Liver (tissue), 9 donors: Measurements from ENCODE around the gene NOL4L. TPM values are rescaled to one million over a fixed set of nuclear protein-coding genes. Genes with fewer than 3 reads are reported as not detected.

ENCODE experiments used
- DNase-seq: peaks from one replicate; pipeline ENCODE4 v3.0.0-alpha.2; 2017; ENCODE audit warnings: low spot score
- H3K27ac ChIP-seq, 2 donors: one replicate each; pipeline ENCODE4 v1.7.0; 2013; ENCODE audit warnings: inconsistent platforms in 2 of 2, low read length in 2 of 2, control low read depth in 1 of 2, low read depth in 1 of 2, mild to moderate bottlenecking in 1 of 2
- H3K27me3 ChIP-seq, 4 donors: one replicate each; pipeline versions ENCODE4 v1.6.1 to v1.7.0; 2013; ENCODE audit warnings: low read length in 3 of 4, inconsistent platforms in 1 of 4, mild to moderate bottlenecking in 1 of 4, moderate library complexity in 1 of 4; ENCODE audit not compliant: control insufficient read depth in 4 of 4, insufficient read depth in 4 of 4
- H3K36me3 ChIP-seq, 4 donors: one replicate each; pipeline versions ENCODE4 v1.6.1 to v1.7.0; 2013; ENCODE audit warnings: low read length in 3 of 4, mild to moderate bottlenecking in 3 of 4, low read depth in 1 of 4, moderate library complexity in 1 of 4; ENCODE audit not compliant: control insufficient read depth in 4 of 4, insufficient read depth in 3 of 4
- H3K4me1 ChIP-seq, 4 donors: one replicate each; pipeline versions ENCODE4 v1.6.1 to v1.7.0; 2013; ENCODE audit warnings: low read length in 3 of 4, mild to moderate bottlenecking in 3 of 4, moderate library complexity in 1 of 4; ENCODE audit not compliant: control insufficient read depth in 4 of 4, insufficient read depth in 4 of 4
- H3K4me3 ChIP-seq, 3 donors: one replicate each; pipeline versions ENCODE4 v1.6.1 to v1.7.0; 2013; ENCODE audit warnings: low read length in 3 of 3, control low read depth in 1 of 3, low read depth in 1 of 3, mild to moderate bottlenecking in 1 of 3
- H3K9ac ChIP-seq, 2 donors: one replicate each; pipeline ENCODE4 v1.7.0; 2013; ENCODE audit warnings: low read length in 2 of 2, mild to moderate bottlenecking in 2 of 2, moderate library complexity in 2 of 2, control low read depth in 1 of 2, low read depth in 1 of 2
- H3K9me3 ChIP-seq, 4 donors: one replicate each; pipeline versions ENCODE4 v1.6.1 to v1.7.0; 2013; ENCODE audit warnings: low read length in 3 of 4; ENCODE audit not compliant: control insufficient read depth in 4 of 4
- EGR1 ChIP-seq, 2 donors: IDR thresholded peaks; 2 replicates each; pipeline ENCODE4 v1.6.1; 2016 to 2018; ENCODE audit warnings: antibody characterized with exemption in 2 of 2, low read depth in 2 of 2
- FOXA1 ChIP-seq: IDR thresholded peaks from 2 replicates; pipeline ENCODE4 v1.6.1; 2016; ENCODE audit warnings: antibody characterized with exemption
- FOXA2 ChIP-seq: IDR thresholded peaks from 2 replicates; pipeline ENCODE4 v1.6.1; 2016; ENCODE audit warnings: antibody characterized with exemption
- GABPA ChIP-seq, 2 donors: IDR thresholded peaks in 1 of 2; conservative IDR thresholded peaks in 1 of 2; 2 replicates each; pipeline ENCODE4 v1.6.1; 2016; ENCODE audit warnings: antibody characterized with exemption in 2 of 2, mild to moderate bottlenecking in 1 of 2, moderate library complexity in 1 of 2
- HNF4A ChIP-seq, 2 donors: conservative IDR thresholded peaks; 2 replicates each; pipeline ENCODE4 v1.6.1; 2016; ENCODE audit warnings: antibody characterized with exemption in 2 of 2, mild to moderate bottlenecking in 2 of 2
- HNF4G ChIP-seq: IDR thresholded peaks from 2 replicates; pipeline ENCODE4 v1.6.1; 2016; ENCODE audit warnings: antibody characterized with exemption
- JUND ChIP-seq, 2 donors: IDR thresholded peaks; 2 replicates each; pipeline ENCODE4 v1.6.1; 2016; ENCODE audit warnings: antibody characterized with exemption in 2 of 2
- NR2F2 ChIP-seq: IDR thresholded peaks from 2 replicates; pipeline ENCODE4 v1.6.1; 2016; ENCODE audit warnings: antibody characterized with exemption
- RAD21 ChIP-seq, 2 donors: IDR thresholded peaks; 2 replicates each; pipeline ENCODE4 v1.6.1; 2016; ENCODE audit warnings: antibody characterized with exemption in 2 of 2, mild to moderate bottlenecking in 2 of 2
- RXRA ChIP-seq, 2 donors: IDR thresholded peaks; 2 replicates each; pipeline ENCODE4 v1.6.1; 2017 to 2018; ENCODE audit warnings: antibody characterized with exemption in 2 of 2, mild to moderate bottlenecking in 1 of 2
- SP1 ChIP-seq: IDR thresholded peaks from 2 replicates; pipeline ENCODE4 v1.6.1; 2018; ENCODE audit warnings: antibody characterized with exemption, mild to moderate bottlenecking
- TAF1 ChIP-seq: conservative IDR thresholded peaks from 2 replicates; pipeline ENCODE4 v1.6.1; 2016; ENCODE audit warnings: antibody characterized with exemption, mild to moderate bottlenecking
- YY1 ChIP-seq: IDR thresholded peaks from 2 replicates; pipeline ENCODE4 v1.6.1; 2016; ENCODE audit warnings: antibody characterized with exemption, mild to moderate bottlenecking
- WGBS: extraction: QIAGEN DNeasy Blood & Tissue Kit; methylation state at CpG from one replicate; pipeline ENCODE4 v1.1.7; 2013; 5-methylcytosine and 5-hydroxymethylcytosine counted together
- polyA plus RNA-seq, 2 donors: library from polyadenylated mRNA; stranded (reverse) in 1 of 2; unstranded in 1 of 2; fragments of 200-250 nt in 1 of 2; fragments of >200 nt in 1 of 2; fragmentation: Nextera tagmentation in 1 of 2; extraction: Ambion mirVana in 1 of 2; gene quantifications; one replicate each; pipeline versions ENCODE4 v1.2.1 to v1.2.3, GENCODE V29; 2013 to 2015
- total RNA-seq, 2 donors: library from RNA; depleted of rRNA; stranded (reverse); fragments of >200 nt; gene quantifications; one replicate each; pipeline ENCODE4 v1.2.3, GENCODE V29; 2014
- TF ChIP-seq, protein P1 (sequence below): IDR thresholded peaks from 2 replicates; pipeline ENCODE4 v1.6.1; 2016; ENCODE audit warnings: antibody characterized with exemption, mild to moderate bottlenecking
- TF ChIP-seq, protein P2 (sequence below): IDR thresholded peaks from 2 replicates; pipeline ENCODE4 v1.6.1; 2016; ENCODE audit warnings: antibody characterized with exemption
- TF ChIP-seq, protein P3 (sequence below): IDR thresholded peaks from 2 replicates; pipeline ENCODE4 v1.6.1; 2016; ENCODE audit warnings: antibody characterized with exemption
- TF ChIP-seq, protein P4 (sequence below): fragments of 150-350 bp; IDR thresholded peaks from 2 replicates; pipeline ENCODE4 v1.5.1; 2017; ENCODE audit warnings: improper control_type of control experiment, low read depth, low read length; ENCODE audit not compliant: missing input control
- TF ChIP-seq, protein P5 (sequence below): IDR thresholded peaks from 2 replicates; pipeline ENCODE4 v1.6.1; 2016; ENCODE audit warnings: antibody characterized with exemption
- donor health status: healthy.
- donor health status: healthy.
- donor health status: healthy.
- donor health status: healthy.
- donor health status: healthy.

The NOL4L gene
- total and polyA plus RNA-seq, 4 donors: 2.2 to 6.8 (median 4.3) TPM

DNA sequence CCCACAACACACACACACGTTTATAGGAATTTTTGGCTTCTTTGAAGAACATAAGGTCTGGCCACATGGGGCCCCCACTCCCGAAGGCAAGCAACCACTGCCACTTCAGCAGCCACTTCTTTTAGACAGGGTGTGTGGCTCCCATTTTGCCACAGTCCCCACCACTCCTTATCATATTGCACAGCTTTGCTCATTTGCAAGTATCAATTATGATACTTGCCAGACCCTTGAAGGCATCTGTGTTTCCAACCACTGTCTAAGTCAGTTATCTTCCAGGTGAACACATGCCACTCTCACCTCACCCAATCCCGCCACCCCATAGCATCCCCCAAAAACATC lies 73.1 kb downstream of the NOL4L start:
- H3K9me3 ChIP-seq: no peaks in the 10 kb centered on the region
- TF ChIP-seq, protein P1, sequence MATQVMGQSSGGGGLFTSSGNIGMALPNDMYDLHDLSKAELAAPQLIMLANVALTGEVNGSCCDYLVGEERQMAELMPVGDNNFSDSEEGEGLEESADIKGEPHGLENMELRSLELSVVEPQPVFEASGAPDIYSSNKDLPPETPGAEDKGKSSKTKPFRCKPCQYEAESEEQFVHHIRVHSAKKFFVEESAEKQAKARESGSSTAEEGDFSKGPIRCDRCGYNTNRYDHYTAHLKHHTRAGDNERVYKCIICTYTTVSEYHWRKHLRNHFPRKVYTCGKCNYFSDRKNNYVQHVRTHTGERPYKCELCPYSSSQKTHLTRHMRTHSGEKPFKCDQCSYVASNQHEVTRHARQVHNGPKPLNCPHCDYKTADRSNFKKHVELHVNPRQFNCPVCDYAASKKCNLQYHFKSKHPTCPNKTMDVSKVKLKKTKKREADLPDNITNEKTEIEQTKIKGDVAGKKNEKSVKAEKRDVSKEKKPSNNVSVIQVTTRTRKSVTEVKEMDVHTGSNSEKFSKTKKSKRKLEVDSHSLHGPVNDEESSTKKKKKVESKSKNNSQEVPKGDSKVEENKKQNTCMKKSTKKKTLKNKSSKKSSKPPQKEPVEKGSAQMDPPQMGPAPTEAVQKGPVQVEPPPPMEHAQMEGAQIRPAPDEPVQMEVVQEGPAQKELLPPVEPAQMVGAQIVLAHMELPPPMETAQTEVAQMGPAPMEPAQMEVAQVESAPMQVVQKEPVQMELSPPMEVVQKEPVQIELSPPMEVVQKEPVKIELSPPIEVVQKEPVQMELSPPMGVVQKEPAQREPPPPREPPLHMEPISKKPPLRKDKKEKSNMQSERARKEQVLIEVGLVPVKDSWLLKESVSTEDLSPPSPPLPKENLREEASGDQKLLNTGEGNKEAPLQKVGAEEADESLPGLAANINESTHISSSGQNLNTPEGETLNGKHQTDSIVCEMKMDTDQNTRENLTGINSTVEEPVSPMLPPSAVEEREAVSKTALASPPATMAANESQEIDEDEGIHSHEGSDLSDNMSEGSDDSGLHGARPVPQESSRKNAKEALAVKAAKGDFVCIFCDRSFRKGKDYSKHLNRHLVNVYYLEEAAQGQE: no peak
- no peak for TF ChIP-seq TAF1
- TF ChIP-seq GABPA (IDR thresholded peaks at IDR 0.05 in 1 of 2, conservative IDR thresholded peaks at IDR 0.05 in 1 of 2): no peak
- TF ChIP-seq, protein P2, sequence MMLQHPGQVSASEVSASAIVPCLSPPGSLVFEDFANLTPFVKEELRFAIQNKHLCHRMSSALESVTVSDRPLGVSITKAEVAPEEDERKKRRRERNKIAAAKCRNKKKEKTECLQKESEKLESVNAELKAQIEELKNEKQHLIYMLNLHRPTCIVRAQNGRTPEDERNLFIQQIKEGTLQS: no peak
- TF ChIP-seq SP1: no peak
- TF ChIP-seq NR2F2: no peak
- TF ChIP-seq, protein P3, sequence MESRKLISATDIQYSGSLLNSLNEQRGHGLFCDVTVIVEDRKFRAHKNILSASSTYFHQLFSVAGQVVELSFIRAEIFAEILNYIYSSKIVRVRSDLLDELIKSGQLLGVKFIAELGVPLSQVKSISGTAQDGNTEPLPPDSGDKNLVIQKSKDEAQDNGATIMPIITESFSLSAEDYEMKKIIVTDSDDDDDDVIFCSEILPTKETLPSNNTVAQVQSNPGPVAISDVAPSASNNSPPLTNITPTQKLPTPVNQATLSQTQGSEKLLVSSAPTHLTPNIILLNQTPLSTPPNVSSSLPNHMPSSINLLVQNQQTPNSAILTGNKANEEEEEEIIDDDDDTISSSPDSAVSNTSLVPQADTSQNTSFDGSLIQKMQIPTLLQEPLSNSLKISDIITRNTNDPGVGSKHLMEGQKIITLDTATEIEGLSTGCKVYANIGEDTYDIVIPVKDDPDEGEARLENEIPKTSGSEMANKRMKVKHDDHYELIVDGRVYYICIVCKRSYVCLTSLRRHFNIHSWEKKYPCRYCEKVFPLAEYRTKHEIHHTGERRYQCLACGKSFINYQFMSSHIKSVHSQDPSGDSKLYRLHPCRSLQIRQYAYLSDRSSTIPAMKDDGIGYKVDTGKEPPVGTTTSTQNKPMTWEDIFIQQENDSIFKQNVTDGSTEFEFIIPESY: no peak
- no peak for TF ChIP-seq FOXA2
- TF ChIP-seq, protein P4, sequence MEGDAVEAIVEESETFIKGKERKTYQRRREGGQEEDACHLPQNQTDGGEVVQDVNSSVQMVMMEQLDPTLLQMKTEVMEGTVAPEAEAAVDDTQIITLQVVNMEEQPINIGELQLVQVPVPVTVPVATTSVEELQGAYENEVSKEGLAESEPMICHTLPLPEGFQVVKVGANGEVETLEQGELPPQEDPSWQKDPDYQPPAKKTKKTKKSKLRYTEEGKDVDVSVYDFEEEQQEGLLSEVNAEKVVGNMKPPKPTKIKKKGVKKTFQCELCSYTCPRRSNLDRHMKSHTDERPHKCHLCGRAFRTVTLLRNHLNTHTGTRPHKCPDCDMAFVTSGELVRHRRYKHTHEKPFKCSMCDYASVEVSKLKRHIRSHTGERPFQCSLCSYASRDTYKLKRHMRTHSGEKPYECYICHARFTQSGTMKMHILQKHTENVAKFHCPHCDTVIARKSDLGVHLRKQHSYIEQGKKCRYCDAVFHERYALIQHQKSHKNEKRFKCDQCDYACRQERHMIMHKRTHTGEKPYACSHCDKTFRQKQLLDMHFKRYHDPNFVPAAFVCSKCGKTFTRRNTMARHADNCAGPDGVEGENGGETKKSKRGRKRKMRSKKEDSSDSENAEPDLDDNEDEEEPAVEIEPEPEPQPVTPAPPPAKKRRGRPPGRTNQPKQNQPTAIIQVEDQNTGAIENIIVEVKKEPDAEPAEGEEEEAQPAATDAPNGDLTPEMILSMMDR: no peak
- no peak for TF ChIP-seq JUND (IDR thresholded peaks at IDR 0.05)
- peaks cover 12 to 35% (median 29%) of the 10 kb centered on the region in 4 donors for H3K4me1 ChIP-seq
- no peak for DNase-seq
- H3K27ac ChIP-seq: no peak overlapping the region
- no peak overlapping the region for H3K9ac ChIP-seq
- H3K27me3 ChIP-seq: no peaks in the 10 kb centered on the region
- no peak overlapping the region for H3K4me3 ChIP-seq
- 90% methylated on average over 3 of the region's 3 CpGs for WGBS
- no peaks in the 10 kb centered on the region for H3K36me3 ChIP-seq

DNA sequence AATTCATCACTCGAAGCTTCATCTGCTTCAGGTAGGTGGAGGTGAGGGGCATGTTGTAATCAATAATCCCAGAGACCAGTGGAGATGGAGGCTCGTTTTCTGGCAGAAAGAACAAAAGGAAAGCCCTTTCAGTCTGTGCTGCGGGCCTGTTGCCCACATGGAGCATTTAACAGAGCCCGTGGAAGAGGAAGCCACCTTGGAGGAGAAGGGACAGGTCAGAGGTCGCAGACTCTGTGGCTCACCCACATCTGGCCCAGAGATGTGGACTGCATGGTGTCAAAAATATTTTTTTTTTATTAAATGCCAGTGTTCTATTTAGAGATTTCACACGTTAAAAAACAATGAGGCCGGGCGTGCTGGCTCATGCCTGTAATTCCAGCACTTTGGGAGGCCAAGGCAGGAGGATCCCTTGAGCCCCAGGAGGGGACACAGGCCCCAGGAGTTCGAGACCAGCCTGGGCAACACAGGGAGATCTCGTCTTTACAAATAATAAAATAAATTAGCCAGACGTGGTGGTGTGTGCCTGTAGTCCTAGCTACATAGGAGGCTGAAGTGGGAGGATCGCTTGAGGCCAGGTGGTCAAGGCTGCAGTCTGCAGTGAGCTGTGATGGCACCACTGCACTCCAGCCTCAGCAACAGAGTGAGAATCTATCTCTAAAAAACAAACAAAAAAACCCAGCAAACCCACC lies 73.6 kb downstream of the NOL4L start:
- Histone ChIP-seq H3K27ac (no peak overlapping the region), H3K27me3 (no peaks in the 10 kb centered on the region), H3K4me1 (peaks cover 12 to 33% (median 27%) of the 10 kb centered on the region in 4 donors), H3K36me3 (no peaks in the 10 kb centered on the region), H3K4me3 (no peak overlapping the region), H3K9ac (no peak overlapping the region), H3K9me3 (no peaks in the 10 kb centered on the region)
- DNase-seq: no peak
- WGBS: 88% methylated on average over 12 of the region's 12 CpGs
- TF ChIP-seq FOXA1 (no peak), TAF1 (no peak), JUND (IDR thresholded peaks at IDR 0.05) (no peak), GABPA (IDR thresholded peaks at IDR 0.05 in 1 of 2, conservative IDR thresholded peaks at IDR 0.05 in 1 of 2) (no peak), RAD21 (IDR thresholded peaks at IDR 0.05) (no peak), EGR1 (IDR thresholded peaks at IDR 0.05; ENCODE audit: low read depth in 2 of 2) (no peak), HNF4G (no peak), NR2F2 (no peak), YY1 (no peak), RXRA (IDR thresholded peaks at IDR 0.05) (no peak), SP1 (no peak), HNF4A (conservative IDR thresholded peaks at IDR 0.05) (no peak), FOXA2 (no peak)
- TF ChIP-seq, protein P1: no peak
- TF ChIP-seq, protein P5, sequence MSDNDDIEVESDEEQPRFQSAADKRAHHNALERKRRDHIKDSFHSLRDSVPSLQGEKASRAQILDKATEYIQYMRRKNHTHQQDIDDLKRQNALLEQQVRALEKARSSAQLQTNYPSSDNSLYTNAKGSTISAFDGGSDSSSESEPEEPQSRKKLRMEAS: no peak
- TF ChIP-seq, protein P4: no peak
